Endothelial cell of umbilical vein (primary cell): ENCODE measurements around the gene EPHA4. TPM values are rescaled to one million over a fixed set of nuclear protein-coding genes. Genes with fewer than 3 reads are reported as not detected.
A peak's percentile ranks its signal among the peaks of the same experiment; 100 is the strongest.

Source experiments
- BruUV-seq: library from RNA; stranded (reverse); fragments of 400-500 nt; replicated peaks from 2 replicates; lab custom pipeline; 2021; lab: Mats Ljungman, UMichigan
- CTCF ChIA-PET: fragments of 300-600, 350-600 bp; sonication (Branson Sonifier 250); formaldehyde crosslinking; loops from one replicate; lab custom pipeline; 2021; ENCODE audit warnings: antibody characterized with exemption, inconsistent platforms; lab: Charles Lee
- POLR2A ChIA-PET: fragments of 300-600, 350-600 bp; sonication (Branson Sonifier 250); formaldehyde crosslinking; loops from one replicate; lab custom pipeline; 2021; ENCODE audit warnings: antibody characterized with exemption, inconsistent platforms; lab: Charles Lee
- DNase-seq: peaks from one replicate; pipeline ENCODE4 v3.0.0-alpha.2; 2011; ENCODE audit warnings: low read depth, low spot score
- FAIRE-seq: peaks from 2 replicates; lab custom pipeline; 2011; peaks lifted over from hg19 to GRCh38; lab: Jason Lieb, UNC
- H2AFZ ChIP-seq: 2 replicates; pipeline ENCODE4 v1.6.0; 2012; ENCODE audit warnings: low read depth, low read length, control low read depth, inconsistent platforms
- H3K27ac ChIP-seq: 2 replicates; pipeline ENCODE4 v1.5.1; 2011; ENCODE audit warnings: low read depth, mild to moderate bottlenecking, control low read depth, low read length, moderate library complexity; ENCODE audit not compliant: insufficient read depth
- H3K27me3 ChIP-seq, 2 experiments: 2 replicates each; pipeline versions ENCODE4 v1.6.0 to v1.6.1; 2011; ENCODE audit warnings: low read length in 2 of 2, mixed read lengths in 1 of 2; ENCODE audit not compliant: control insufficient read depth in 2 of 2, insufficient read depth in 2 of 2
- H3K36me3 ChIP-seq, 2 experiments: 2 replicates in 1 of 2; 3 replicates in 1 of 2; pipeline ENCODE4 v1.5.1; 2011; ENCODE audit warnings: low read length in 2 of 2, mild to moderate bottlenecking in 1 of 2, moderate library complexity in 1 of 2; ENCODE audit not compliant: control insufficient read depth in 2 of 2, insufficient read depth in 2 of 2; ENCODE audit errors: extremely low read depth in 1 of 2
- H3K4me1 ChIP-seq: 3 replicates; pipeline ENCODE4 v1.5.1; 2011; ENCODE audit warnings: mild to moderate bottlenecking, low read length; ENCODE audit not compliant: control insufficient read depth, insufficient read depth; ENCODE audit errors: extremely low read depth
- H3K4me2 ChIP-seq: 2 replicates; pipeline ENCODE4 v1.6.1; 2011; ENCODE audit warnings: low read length, control low read depth, mixed read lengths; ENCODE audit not compliant: insufficient read depth
- H3K4me3 ChIP-seq, 3 experiments: fragments of 200-600 bp in 1 of 3; sonication (generic), shearing (Covaris generic) in 1 of 3; replicated peaks in 1 of 3; 2 replicates each; pipeline ENCODE4 v1.5.1; 2011 to 2016; ENCODE audit warnings: control low read depth in 3 of 3, low read length in 3 of 3, mild to moderate bottlenecking in 2 of 3, inconsistent platforms in 1 of 3, low read depth in 1 of 3, moderate library complexity in 1 of 3; ENCODE audit not compliant: insufficient read depth in 1 of 3
- H3K79me2 ChIP-seq: 2 replicates; pipeline ENCODE4 v1.6.0; 2012; ENCODE audit warnings: low read length, inconsistent platforms; ENCODE audit not compliant: control insufficient read depth, insufficient read depth
- H3K9ac ChIP-seq: replicated peaks from 2 replicates; pipeline ENCODE3; 2011; ENCODE audit warnings: low read length, control low read depth; ENCODE audit not compliant: insufficient read depth; ENCODE audit errors: extremely low read depth
- H3K9me1 ChIP-seq: replicated peaks from 3 replicates; pipeline ENCODE4 v1.6.0; 2011; ENCODE audit warnings: mild to moderate bottlenecking, low read length; ENCODE audit not compliant: control insufficient read depth, insufficient read depth; ENCODE audit errors: extremely low read depth
- H3K9me3 ChIP-seq: replicated peaks from 2 replicates; pipeline ENCODE4 v1.5.1; 2012; ENCODE audit warnings: low read length, inconsistent platforms; ENCODE audit not compliant: control insufficient read depth, insufficient read depth
- H4K20me1 ChIP-seq: replicated peaks from 2 replicates; pipeline ENCODE3; 2011; ENCODE audit warnings: mild to moderate bottlenecking, low read length; ENCODE audit not compliant: control insufficient read depth, insufficient read depth; ENCODE audit errors: extremely low read depth
- CTCF ChIP-seq, 2 donors: IDR thresholded peaks; 1 replicate in 1 of 2; 2 replicates in 1 of 2; pipeline ENCODE4 v1.5.1; 2011; ENCODE audit warnings: low read length in 2 of 2, mild to moderate bottlenecking in 2 of 2, moderate library complexity in 2 of 2, control low read depth in 1 of 2, inconsistent platforms in 1 of 2, low read depth in 1 of 2; ENCODE audit not compliant: insufficient read depth in 1 of 2; ENCODE audit errors: extremely low read depth in 1 of 2
- EZH2 ChIP-seq: IDR thresholded peaks from 2 replicates; pipeline ENCODE4 v1.6.1; 2012; ENCODE audit warnings: borderline replicate concordance, low read depth, mild to moderate bottlenecking, moderate library complexity, low read length, inconsistent platforms; ENCODE audit not compliant: severe bottlenecking
- FOS ChIP-seq: IDR thresholded peaks from 2 replicates; pipeline ENCODE4 v1.6.1; 2011; ENCODE audit warnings: mild to moderate bottlenecking, low read length, moderate library complexity, borderline replicate concordance; ENCODE audit not compliant: insufficient read depth
- GATA2 ChIP-seq: IDR thresholded peaks from 2 replicates; pipeline ENCODE4 v1.7.0; 2011; ENCODE audit warnings: low read depth, mild to moderate bottlenecking, moderate library complexity, mixed read lengths, low read length; ENCODE audit not compliant: insufficient read length, insufficient read depth
- JUN ChIP-seq: IDR thresholded peaks from 2 replicates; pipeline ENCODE4 v1.6.1; 2011; ENCODE audit warnings: borderline replicate concordance, low read depth; ENCODE audit not compliant: insufficient read length, insufficient read depth
- MYC ChIP-seq: IDR thresholded peaks from one replicate; pipeline ENCODE4 v1.6.1; 2011; ENCODE audit warnings: mild to moderate bottlenecking, low read depth, low read length
- POLR2A ChIP-seq: IDR thresholded peaks from 2 replicates; pipeline ENCODE4 v1.6.1; 2012; ENCODE audit warnings: low read depth, mild to moderate bottlenecking, control low read depth, low read length
- POLR2AphosphoS5 ChIP-seq: IDR thresholded peaks from 2 replicates; pipeline ENCODE4 v1.6.1; 2012; ENCODE audit warnings: low read depth, mild to moderate bottlenecking, control low read depth, low read length, moderate library complexity; ENCODE audit not compliant: insufficient read depth
- dilution Hi-C: fragments of 300-500 bp; cut with MboI; formaldehyde crosslinking; loops from one replicate; pipeline ENCODE4 v1.15.0; 2019; ENCODE audit warnings: low sequenced_read_pairs; ENCODE audit not compliant: extremely low pct_ligation_motif_present
- intact Hi-C: fragments of 100-400 bp; cut with micrococcal nuclease; formaldehyde crosslinking; loops from one replicate; pipeline ENCODE4 v1.10.0; 2022
- polyA plus RNA-seq, 4 experiments: library from polyadenylated mRNA; depleted of rRNA in 3 of 4; stranded (reverse) in 3 of 4; unstranded in 1 of 4; fragments of >200 nt; gene quantifications; 2 replicates each; pipeline versions ENCODE4 v1.2.1 to v1.2.3, GENCODE V29; 2011 to 2012; ENCODE audit warnings: missing spikeins in 1 of 4
- total RNA-seq: library from RNA; stranded (reverse); gene quantifications from 2 replicates; pipeline ENCODE4 v1.2.3, GENCODE V29; 2021
- TF ChIP-seq, protein P1 (sequence below): IDR thresholded peaks from 2 replicates; pipeline ENCODE4 v1.6.1; 2011; ENCODE audit not compliant: insufficient read depth, insufficient read length

The EPHA4 gene
- total and polyA plus RNA-seq, 2 donors (not counting 3 experiments of a cell fraction or from before 2014, with no cell fraction given): 11.9 to 19.8 TPM

DNA sequence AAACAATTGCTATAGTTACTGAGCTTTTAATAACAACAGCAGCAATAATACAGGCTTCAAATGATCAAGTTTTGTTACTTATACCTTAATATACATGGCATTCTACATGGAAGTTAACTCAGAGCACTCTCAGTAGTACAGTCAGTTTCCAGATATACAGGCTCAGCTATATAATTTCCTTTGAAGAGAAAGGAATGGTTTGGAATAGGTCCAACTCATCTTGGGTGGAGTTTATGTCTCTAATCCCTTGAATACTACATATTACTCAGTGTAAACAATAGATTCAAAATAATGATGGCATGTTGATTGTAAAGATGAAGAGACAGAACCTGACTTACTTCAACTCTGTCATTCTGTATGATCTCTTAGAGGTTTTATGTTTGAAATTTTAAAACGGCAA is 174.9 kb downstream of the EPHA4 start:
- Histone ChIP-seq H3K4me3 (no peak overlapping the region), H3K4me1 (no peaks in the 10 kb centered on the region), H2AFZ (no peak overlapping the region), H3K4me2 (no peak overlapping the region), H3K36me3 (no peaks in the 10 kb centered on the region), H3K27ac (no peak overlapping the region), H3K9ac (no peak overlapping the region), H3K27me3 (no peaks in the 10 kb centered on the region), H3K79me2 (no peaks in the 10 kb centered on the region), H3K9me3 (no peaks in the 10 kb centered on the region), H3K9me1 (no peaks in the 10 kb centered on the region), H4K20me1 (no peaks in the 10 kb centered on the region)
- POLR2A ChIA-PET: no interaction called here
- FAIRE-seq (peak; percentile 28), DNase-seq (peak; percentile 11)
- no TSS peak for BruUV-seq
- dilution Hi-C loops (no loop called here), intact Hi-C loops (no loop called here)
- CTCF ChIA-PET: no interaction called here
- TF ChIP-seq FOS: no peak
- TF ChIP-seq POLR2AphosphoS5: no peak

DNA sequence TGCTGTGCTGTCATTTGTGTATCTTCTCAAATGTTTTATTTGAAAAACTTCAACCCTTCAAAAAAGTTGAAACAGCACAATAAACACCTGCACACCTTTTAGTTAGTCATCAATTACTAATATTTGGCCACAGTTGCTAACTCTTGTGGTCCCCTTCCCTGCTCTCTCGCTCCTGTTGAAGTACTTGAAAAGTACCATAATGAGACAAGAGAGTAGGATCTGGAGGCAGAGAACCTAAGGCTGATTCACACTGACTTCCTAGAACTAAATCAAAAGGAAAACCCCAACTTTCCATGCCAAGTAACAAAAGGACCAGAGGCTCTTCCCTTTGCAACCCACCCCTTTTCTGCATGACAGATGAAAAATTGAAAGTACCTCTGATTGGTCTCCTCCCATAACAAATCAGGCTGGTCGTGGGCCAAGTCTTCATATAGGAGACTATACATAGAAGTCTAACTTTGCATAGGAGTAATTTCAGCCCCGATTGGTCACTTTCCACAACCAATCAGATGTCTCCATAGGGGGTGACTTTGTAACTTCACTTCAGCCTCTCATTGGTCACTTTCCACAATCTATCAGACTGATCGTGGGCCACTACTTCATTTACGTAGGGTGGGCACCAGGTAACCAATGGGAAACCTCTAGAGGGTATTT is 179.7 kb downstream of the EPHA4 start:
- Histone ChIP-seq H3K27me3 (no peaks in the 10 kb centered on the region), H4K20me1 (no peaks in the 10 kb centered on the region), H3K4me1 (no peaks in the 10 kb centered on the region), H2AFZ (no peak overlapping the region), H3K27ac (no peak overlapping the region), H3K9ac (no peak overlapping the region), H3K9me3 (no peaks in the 10 kb centered on the region), H3K36me3 (no peaks in the 10 kb centered on the region), H3K9me1 (no peaks in the 10 kb centered on the region), H3K4me2 (no peak overlapping the region), H3K79me2 (no peaks in the 10 kb centered on the region), H3K4me3 (no peak overlapping the region)
- no TSS peak for BruUV-seq
- dilution Hi-C loops (no loop called here), intact Hi-C loops (no loop called here)
- ChIA-PET CTCF (no interaction called here), POLR2A (no interaction called here)
- no peak for TF ChIP-seq POLR2A
- TF ChIP-seq CTCF (IDR thresholded peaks at IDR 0.05; ENCODE audit: extremely low read depth in 1 of 2, insufficient read depth in 1 of 2, low read depth in 1 of 2, low read length in 2 of 2): no peak
- TF ChIP-seq FOS: no peak
- no peak for TF ChIP-seq POLR2AphosphoS5
- TF ChIP-seq JUN: no peak
- no peak for TF ChIP-seq GATA2
- TF ChIP-seq, protein P1, sequence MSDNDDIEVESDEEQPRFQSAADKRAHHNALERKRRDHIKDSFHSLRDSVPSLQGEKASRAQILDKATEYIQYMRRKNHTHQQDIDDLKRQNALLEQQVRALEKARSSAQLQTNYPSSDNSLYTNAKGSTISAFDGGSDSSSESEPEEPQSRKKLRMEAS: no peak
- TF ChIP-seq EZH2: no peak
- no peak for TF ChIP-seq MYC
- no peak for DNase-seq
- FAIRE-seq: no peak
